ENCODE data around the gene MYH8.

Gene MYH8

GRCh38 chr17:10384175-10384574 lies 37.6 kb downstream of the MYH8 start:
- DNase-seq (ENCODE audit: extremely low read depth in 1 of 2, low read depth in 1 of 2): no peak

GRCh38 chr17:10380631-10381408 lies 40.9 kb downstream of the MYH8 start:
- DNase-seq (ENCODE audit: extremely low read depth in 1 of 2, low read depth in 1 of 2): no peak

DNA sequence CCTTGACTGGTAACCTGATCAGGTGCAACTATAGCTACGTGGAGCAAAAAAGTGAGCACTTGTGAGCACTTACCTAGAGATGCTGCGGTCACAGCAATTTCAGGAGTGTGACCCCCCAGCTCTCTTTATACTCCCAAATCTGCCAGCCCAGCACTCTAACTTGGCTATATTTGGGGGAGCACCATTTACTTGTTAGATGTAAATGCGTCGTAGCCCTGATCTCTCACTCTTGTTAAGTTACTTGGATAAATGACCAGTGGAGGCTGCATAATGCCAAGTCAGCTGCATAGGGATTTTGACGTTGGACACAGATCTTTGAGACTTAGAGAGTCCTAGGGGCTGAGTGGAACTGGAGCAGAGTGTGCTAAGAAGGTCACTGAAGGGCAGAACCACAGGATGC lies 48.8 kb downstream of the MYH8 start, which contains the start of gene MYH13:
MYH13 (minus strand) TSS at position 101 of the 400 bp plus-strand sequence. CDS start 8,476 bp downstream, outside the sequence.
- no peak for DNase-seq (ENCODE audit: extremely low read depth in 1 of 2, low read depth in 1 of 2)

GRCh38 chr17:10370016-10370608 lies 51.6 kb downstream of the MYH8 start:
- no peak for DNase-seq (ENCODE audit: extremely low read depth in 1 of 2, low read depth in 1 of 2)

DNA sequence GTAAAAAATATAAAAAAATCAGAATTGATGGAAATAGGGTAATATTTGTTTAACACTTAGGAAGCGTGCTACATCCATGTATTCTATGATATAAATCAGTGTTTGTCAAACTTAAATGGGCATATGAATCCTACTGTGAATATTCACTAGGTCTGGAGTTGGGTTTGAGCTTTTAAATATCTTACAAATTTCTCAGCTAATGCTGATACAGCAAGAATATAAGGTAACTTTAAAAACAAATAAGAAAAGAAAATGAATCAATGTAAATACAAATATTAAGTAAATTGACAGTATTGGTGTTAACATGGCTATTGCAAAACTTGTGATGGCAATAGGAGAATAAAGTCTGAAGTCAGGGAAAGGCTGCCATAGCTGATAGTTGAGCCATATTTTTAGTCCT lies 52.5 kb downstream of the MYH8 start:
- no peak for DNase-seq (ENCODE audit: extremely low read depth in 1 of 2, low read depth in 1 of 2)

GRCh38 chr17:10368561-10368960 lies 53.2 kb downstream of the MYH8 start:
- no peak for DNase-seq (ENCODE audit: extremely low read depth in 1 of 2, low read depth in 1 of 2)

- no peak for DNase-seq (ENCODE audit: extremely low read depth in 1 of 2, low read depth in 1 of 2)
These were observed 61.2 kb downstream of the MYH8 start for GRCh38 chr17:10360578-10360977.

DNA sequence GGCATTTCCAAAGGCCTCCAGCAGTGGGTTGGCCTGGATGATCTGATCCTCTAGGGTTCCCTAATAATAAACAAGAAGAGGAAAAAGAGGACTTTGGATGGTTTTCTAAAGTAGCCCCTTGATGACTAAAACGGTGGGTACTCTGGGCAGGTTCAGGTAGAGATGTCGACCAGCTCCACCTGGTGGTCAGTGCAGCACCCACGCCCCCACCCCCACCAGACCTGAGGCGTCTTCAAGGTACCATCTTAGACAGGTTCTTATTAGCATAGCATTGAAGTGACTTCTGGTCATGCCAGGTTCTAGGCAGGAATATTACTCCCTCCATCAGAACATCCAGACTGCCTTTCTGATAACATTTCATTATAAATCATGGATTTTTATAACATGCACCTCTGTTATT lies 64.0 kb downstream of the MYH8 start:
- DNase-seq (ENCODE audit: extremely low read depth in 1 of 2, low read depth in 1 of 2): peak in 1 of 2 donors; percentile 1

- DNase-seq (ENCODE audit: extremely low read depth in 1 of 2, low read depth in 1 of 2): no peak
These were observed 67.1 kb downstream of the MYH8 start for GRCh38 chr17:10354651-10355050.

DNA sequence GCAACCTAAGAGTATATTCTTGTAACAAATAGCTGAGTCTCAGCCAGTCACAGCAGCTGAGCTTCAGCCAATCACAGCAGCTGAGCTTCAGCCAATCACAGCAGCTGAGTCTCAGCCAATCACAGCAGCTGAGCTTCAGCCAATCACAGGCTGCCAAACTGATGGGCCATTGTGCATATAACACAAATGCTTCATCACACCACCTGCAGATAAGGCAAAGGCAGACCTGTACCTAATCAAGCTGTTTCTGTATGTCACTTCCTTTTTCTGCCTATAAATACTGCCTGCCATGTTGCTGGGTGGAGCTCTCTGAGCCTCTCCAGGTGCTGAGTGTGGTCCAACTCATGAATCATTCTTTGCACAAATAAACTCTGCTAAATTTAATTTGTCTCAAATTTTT lies 68.9 kb downstream of the MYH8 start:
- DNase-seq (ENCODE audit: extremely low read depth in 1 of 2, low read depth in 1 of 2): no peak

DNA sequence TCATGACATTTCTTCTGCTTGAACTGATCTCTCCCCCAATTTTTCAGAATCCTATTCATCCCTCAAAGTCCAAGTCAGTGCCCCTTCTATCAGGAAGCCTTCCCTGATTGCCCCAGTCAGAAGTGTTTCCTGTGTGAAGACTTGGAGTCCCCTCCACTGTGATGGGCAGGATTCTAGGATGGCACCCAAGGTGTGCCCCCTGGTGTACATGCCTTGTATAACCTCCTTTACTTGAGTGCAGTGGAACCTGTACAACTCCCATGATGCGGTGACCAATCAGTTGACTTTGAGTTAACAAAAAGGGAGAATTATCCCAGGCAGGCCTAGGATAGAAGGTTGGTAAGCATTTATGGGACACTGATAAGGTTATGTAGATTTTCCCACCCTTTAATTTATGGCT lies 72.3 kb downstream of the MYH8 start:
- DNase-seq (ENCODE audit: extremely low read depth in 1 of 2, low read depth in 1 of 2): no peak

GRCh38 chr17:10344816-10345215 lies 76.9 kb downstream of the MYH8 start:
- DNase-seq (ENCODE audit: extremely low read depth in 1 of 2, low read depth in 1 of 2): no peak
